SU-DHL-6 (cell line): ENCODE results near the gene PDE2A.

Source experiments
- H2AFZ ChIP-seq: fragments of 200-600 bp; sonication (generic); 2 replicates; pipeline ENCODE4 v1.6.1; 2014; ENCODE audit warnings: low read depth, mild to moderate bottlenecking, moderate library complexity, mixed read lengths, antibody characterized with exemption, low read length; ENCODE audit not compliant: severe bottlenecking
- H3F3A ChIP-seq: fragments of 200-600 bp; shearing (Covaris generic); 2 replicates; pipeline ENCODE4 v1.6.0; 2016; ENCODE audit warnings: antibody characterized with exemption, mild to moderate bottlenecking; ENCODE audit not compliant: insufficient read depth
- H3K27ac ChIP-seq: fragments of 200-600 bp; sonication (generic); 2 replicates; pipeline ENCODE4 v1.5.1; 2016; ENCODE audit warnings: low read depth, mild to moderate bottlenecking, low read length, moderate library complexity, mixed read lengths
- H3K27me3 ChIP-seq: fragments of 200-600 bp; sonication (generic), shearing (Covaris generic); 2 replicates; pipeline ENCODE4 v1.6.0; 2014; ENCODE audit warnings: mild to moderate bottlenecking, low read length
- H3K36me3 ChIP-seq: fragments of 200-600 bp; sonication (generic); 2 replicates; pipeline ENCODE4 v1.6.1; 2014; ENCODE audit warnings: mild to moderate bottlenecking, low read length, mixed read lengths
- H3K4me2 ChIP-seq: fragments of 300-600, 200-600 bp; shearing (Covaris generic), sonication (generic); 2 replicates; pipeline ENCODE4 v1.6.0; 2014; ENCODE audit warnings: low read length, low read depth, mild to moderate bottlenecking; ENCODE audit not compliant: poor library complexity, severe bottlenecking
- H3K4me3 ChIP-seq: fragments of 200-600 bp; sonication (generic); 2 replicates; pipeline ENCODE4 v1.5.1; 2014; ENCODE audit warnings: antibody characterized with exemption, low read length, mild to moderate bottlenecking, mixed read lengths; ENCODE audit not compliant: insufficient read depth, poor library complexity, severe bottlenecking
- H3K79me2 ChIP-seq: fragments of 200-600 bp; sonication (generic); 2 replicates; pipeline ENCODE4 v1.6.1; 2014; ENCODE audit warnings: mild to moderate bottlenecking, low read length, moderate library complexity; ENCODE audit not compliant: insufficient read depth
- H3K9ac ChIP-seq: fragments of 200-600 bp; sonication (generic); 2 replicates; pipeline ENCODE4 v1.7.0; 2014; ENCODE audit warnings: mild to moderate bottlenecking, low read length
- H3K9me2 ChIP-seq: fragments of 200-600 bp; sonication (generic); replicated peaks from 2 replicates; pipeline ENCODE4 v1.6.1; 2014; ENCODE audit warnings: low read length; ENCODE audit not compliant: insufficient read depth
- H3K9me3 ChIP-seq: fragments of 200-600 bp; sonication (generic); 2 replicates; pipeline ENCODE4 v1.6.1; 2014; ENCODE audit warnings: low read length, mixed read lengths; ENCODE audit not compliant: insufficient read depth
- H4K20me1 ChIP-seq: fragments of 200-600 bp; sonication (generic); 2 replicates; pipeline ENCODE4 v1.6.1; 2014; ENCODE audit warnings: low read depth, mild to moderate bottlenecking, antibody characterized with exemption, low read length, moderate library complexity, mixed read lengths
- EZH2phosphoT487 ChIP-seq: fragments of 200-600 bp; sonication (generic), shearing (Covaris generic); conservative IDR thresholded peaks from 2 replicates; pipeline ENCODE4 v1.6.1; 2018; ENCODE audit warnings: mild to moderate bottlenecking, antibody characterized with exemption, low read length, moderate library complexity, mixed read lengths
- TF ChIP-seq, protein P1 (sequence below): fragments of 200-600 bp; sonication (generic); IDR thresholded peaks from one replicate; pipeline ENCODE4 v1.5.1; 2017; ENCODE audit warnings: antibody characterized with exemption, mild to moderate bottlenecking, low read length, moderate library complexity; ENCODE audit not compliant: insufficient read depth, poor library complexity, severe bottlenecking

The PDE2A gene

DNA sequence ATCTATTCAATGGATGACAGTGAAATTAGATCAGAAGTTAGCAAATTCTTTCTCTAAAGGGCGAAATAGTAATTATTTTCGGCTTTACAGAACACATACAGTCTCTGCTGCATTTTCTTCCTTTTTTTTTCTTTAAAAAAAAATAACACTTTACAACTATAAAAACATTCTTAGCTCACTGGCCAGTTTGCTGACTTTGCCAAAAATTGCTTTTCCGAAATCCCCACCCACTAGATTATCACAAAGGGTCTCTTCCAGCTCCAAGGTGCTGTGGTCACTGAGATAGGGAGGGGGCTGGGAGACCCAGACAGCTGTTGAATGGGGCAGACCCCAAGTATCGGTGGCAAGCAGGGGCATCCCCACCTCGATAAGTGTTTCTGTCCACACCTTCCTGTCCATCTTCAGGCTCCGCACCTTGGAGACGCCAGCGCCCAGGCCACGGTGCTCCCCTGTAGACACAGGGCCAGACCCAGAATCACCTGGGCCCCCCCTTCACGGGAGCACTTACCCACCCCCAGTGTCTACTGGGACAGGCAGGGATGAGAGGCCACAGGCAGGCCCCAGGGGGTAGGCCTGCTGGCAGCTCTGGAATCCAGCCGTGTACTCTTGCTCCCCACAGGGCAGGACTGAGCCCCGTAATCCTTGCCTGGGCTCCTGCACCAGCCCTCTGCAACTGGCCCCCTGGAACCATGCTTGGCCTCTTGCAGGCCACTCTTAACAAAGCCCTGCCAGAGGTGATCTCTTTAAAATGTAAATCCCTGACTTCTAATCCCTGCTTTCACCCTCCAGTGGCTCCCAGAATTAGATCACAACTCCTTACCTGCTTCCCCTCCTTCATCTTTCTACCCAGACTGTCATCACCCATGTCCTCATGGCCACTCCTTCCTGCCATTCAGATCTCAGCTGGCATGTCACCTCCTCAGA, 31.5 kb upstream of the PDE2A start:
- H3K9me3 ChIP-seq, result no peaks in the 10 kb centered on the region
- no peak overlapping the region for H3K9ac ChIP-seq
- no peaks in the 10 kb centered on the region for H3K36me3 ChIP-seq
- no peak overlapping the region for H2AFZ ChIP-seq
- H3K9me2 ChIP-seq, result no peaks in the 10 kb centered on the region
- TF ChIP-seq, protein P1, sequence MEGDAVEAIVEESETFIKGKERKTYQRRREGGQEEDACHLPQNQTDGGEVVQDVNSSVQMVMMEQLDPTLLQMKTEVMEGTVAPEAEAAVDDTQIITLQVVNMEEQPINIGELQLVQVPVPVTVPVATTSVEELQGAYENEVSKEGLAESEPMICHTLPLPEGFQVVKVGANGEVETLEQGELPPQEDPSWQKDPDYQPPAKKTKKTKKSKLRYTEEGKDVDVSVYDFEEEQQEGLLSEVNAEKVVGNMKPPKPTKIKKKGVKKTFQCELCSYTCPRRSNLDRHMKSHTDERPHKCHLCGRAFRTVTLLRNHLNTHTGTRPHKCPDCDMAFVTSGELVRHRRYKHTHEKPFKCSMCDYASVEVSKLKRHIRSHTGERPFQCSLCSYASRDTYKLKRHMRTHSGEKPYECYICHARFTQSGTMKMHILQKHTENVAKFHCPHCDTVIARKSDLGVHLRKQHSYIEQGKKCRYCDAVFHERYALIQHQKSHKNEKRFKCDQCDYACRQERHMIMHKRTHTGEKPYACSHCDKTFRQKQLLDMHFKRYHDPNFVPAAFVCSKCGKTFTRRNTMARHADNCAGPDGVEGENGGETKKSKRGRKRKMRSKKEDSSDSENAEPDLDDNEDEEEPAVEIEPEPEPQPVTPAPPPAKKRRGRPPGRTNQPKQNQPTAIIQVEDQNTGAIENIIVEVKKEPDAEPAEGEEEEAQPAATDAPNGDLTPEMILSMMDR, result no peak
- no peaks in the 10 kb centered on the region for H3F3A ChIP-seq
- H3K27ac ChIP-seq, result no peak overlapping the region
- no peaks in the 10 kb centered on the region for H3K27me3 ChIP-seq
- H3K4me3 ChIP-seq, result no peak overlapping the region
- H4K20me1 ChIP-seq, result no peaks in the 10 kb centered on the region
- no peaks in the 10 kb centered on the region for H3K79me2 ChIP-seq
- no peak overlapping the region for H3K4me2 ChIP-seq

DNA sequence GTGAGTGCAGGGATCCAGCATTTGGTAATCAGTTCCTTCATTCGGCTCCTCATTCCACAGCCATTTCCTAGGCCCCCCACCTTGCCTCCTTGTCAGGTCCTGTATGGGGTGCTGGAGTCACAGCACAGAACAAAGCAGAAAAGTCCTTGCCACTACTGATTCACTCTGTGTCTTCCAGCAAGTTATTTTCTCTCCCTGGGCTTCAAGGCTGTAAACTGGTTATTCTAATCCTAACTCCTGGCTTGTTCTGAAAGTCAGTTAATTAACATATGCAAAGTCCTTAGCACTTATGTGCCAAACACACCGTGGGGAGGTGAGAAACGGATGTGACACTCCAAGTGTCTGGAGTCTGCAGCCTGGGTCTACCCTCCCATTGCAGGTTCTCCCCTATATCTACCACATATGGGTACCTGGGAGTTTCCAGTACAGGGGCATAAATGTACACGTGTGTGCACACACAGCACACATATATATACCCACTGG, 30.6 kb upstream of the PDE2A start:
- no peaks in the 10 kb centered on the region for H3K9me3 ChIP-seq
- no peaks in the 10 kb centered on the region for H3K9me2 ChIP-seq
- H3K36me3 ChIP-seq, result no peaks in the 10 kb centered on the region
- no peak overlapping the region for H3K4me2 ChIP-seq
- H4K20me1 ChIP-seq, result no peaks in the 10 kb centered on the region
- H3K27ac ChIP-seq, result no peak overlapping the region
- no peak for TF ChIP-seq EZH2phosphoT487
- TF ChIP-seq, protein P1, result no peak
- no peak overlapping the region for H3K4me3 ChIP-seq
- no peak overlapping the region for H3K9ac ChIP-seq
- no peaks in the 10 kb centered on the region for H3F3A ChIP-seq
- H2AFZ ChIP-seq, result no peak overlapping the region
- no peaks in the 10 kb centered on the region for H3K79me2 ChIP-seq
- H3K27me3 ChIP-seq, result no peaks in the 10 kb centered on the region

DNA sequence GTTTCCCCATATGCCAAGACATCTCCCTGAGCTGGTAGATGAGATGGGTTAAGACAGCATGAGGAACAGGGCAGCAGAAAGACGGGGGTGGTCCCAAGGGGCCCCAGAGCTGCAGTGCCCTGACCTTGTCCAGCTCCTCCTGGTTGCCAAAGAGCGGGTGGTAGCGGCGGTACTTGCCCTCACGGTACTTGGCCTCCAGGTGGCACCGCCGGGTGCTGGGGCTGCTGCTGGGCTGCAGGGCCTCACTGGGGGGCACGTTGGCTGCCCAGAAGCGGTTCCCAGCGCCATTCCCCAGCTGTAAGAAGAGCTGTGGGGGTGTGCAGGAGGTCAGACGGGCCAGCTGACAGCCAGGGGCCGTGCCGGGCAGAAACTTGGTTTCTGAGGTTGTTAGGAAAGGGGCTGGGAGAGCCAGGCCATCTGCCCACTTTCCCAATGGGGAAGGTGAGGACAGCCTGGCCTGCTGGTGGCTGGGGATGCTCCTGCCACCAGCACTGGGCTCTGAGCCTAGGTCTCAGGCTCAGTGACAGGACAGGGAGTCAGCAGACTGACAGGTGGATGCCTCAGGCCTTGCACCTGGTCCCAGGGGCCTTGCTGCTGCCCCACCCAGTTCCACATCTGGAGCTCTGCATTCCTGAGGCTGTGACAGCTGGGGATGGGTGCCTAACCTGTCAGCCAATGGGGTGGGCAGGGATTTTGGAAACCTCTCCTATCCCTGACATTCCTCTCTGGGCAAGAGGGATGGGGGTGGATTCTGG, 30.0 kb upstream of the PDE2A start:
- H2AFZ ChIP-seq, result no peak overlapping the region
- no peaks in the 10 kb centered on the region for H3K27me3 ChIP-seq
- no peak overlapping the region for H3K27ac ChIP-seq
- no peaks in the 10 kb centered on the region for H3K36me3 ChIP-seq
- H3K4me2 ChIP-seq, result no peak overlapping the region
- TF ChIP-seq EZH2phosphoT487, result no peak
- no peak overlapping the region for H3K4me3 ChIP-seq
- H3K9me3 ChIP-seq, result no peaks in the 10 kb centered on the region
- no peaks in the 10 kb centered on the region for H3K79me2 ChIP-seq
- H3K9me2 ChIP-seq, result no peaks in the 10 kb centered on the region
- no peak overlapping the region for H3K9ac ChIP-seq
- no peaks in the 10 kb centered on the region for H4K20me1 ChIP-seq
- H3F3A ChIP-seq, result no peaks in the 10 kb centered on the region
